Endothelial cell of hepatic sinusoid (primary cell): ENCODE data around the gene GALNT9.
"Not testable (repeated sequence)": the region's sequence is repeated elsewhere in the genome, so short reads cannot be mapped to it uniquely, and the experiment has no call there.

ENCODE experiments used
- in situ Hi-C: cut with HindIII; loops from 2 replicates; pipeline ENCODE4 v1.10.0; 2017; ENCODE audit warnings: low sequenced_read_pairs

The GALNT9 gene

GRCh38 chr12:132151766-132152410 lies 177.5 kb downstream of the GALNT9 start:
- in situ Hi-C loops: no loop called here

- in situ Hi-C loops: no loop called here
Measured at GRCh38 chr12:132151145-132151765, 178.1 kb downstream of the GALNT9 start.

- in situ Hi-C loops: no loop called here
Measured at GRCh38 chr12:132150780-132151144, 178.6 kb downstream of the GALNT9 start.

DNA sequence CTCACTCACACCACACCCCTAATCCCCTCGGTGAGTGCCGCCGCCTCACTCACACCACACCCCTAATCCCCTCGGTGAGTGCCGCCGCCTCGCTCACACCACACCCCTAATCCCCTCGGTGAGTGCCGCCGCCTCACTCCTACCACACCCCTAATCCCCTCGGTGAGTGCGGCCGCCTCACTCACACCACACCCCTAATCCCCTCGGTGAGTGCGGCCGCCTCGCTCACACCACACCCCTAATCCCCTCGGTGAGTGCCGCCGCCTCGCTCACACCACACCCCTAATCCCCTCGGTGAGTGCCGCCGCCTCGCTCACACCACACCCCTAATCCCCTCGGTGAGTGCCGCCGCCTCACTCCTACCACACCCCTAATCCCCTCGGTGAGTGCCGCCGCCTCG lies 179.9 kb downstream of the GALNT9 start:
- in situ Hi-C loops: not testable (repeated sequence)

DNA sequence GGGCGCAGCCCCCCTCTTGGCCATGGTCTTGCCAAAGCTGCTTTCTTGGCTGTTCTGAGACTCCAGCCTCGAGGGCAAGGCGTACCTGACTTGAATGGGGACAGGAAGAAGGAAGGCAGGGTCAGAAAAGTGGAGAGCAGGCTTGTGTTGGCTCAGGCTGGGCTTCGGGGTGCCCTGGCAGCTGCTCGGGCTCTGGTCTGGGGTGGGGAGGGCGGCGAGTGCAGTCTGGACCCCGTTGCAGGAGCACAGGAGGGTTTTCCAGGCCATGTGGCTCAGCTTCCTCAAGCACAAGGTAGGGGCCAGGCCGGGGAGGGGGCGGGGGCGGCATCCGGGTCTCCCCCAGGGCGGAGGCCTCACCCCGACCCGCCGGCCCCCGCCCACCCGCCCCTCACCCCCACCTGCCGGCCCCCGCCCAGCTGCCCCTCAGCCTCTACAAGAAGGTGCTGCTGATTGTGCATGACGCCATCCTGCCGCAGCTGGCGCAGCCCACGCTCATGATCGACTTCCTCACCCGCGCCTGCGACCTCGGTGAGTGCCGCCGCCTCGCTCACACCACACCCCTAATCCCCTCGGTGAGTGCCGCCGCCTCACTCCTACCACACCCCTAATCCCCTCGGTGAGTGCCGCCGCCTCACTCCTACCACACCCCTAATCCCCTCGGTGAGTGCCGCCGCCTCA lies 180.9 kb downstream of the GALNT9 start:
- in situ Hi-C loops: no loop called here

DNA sequence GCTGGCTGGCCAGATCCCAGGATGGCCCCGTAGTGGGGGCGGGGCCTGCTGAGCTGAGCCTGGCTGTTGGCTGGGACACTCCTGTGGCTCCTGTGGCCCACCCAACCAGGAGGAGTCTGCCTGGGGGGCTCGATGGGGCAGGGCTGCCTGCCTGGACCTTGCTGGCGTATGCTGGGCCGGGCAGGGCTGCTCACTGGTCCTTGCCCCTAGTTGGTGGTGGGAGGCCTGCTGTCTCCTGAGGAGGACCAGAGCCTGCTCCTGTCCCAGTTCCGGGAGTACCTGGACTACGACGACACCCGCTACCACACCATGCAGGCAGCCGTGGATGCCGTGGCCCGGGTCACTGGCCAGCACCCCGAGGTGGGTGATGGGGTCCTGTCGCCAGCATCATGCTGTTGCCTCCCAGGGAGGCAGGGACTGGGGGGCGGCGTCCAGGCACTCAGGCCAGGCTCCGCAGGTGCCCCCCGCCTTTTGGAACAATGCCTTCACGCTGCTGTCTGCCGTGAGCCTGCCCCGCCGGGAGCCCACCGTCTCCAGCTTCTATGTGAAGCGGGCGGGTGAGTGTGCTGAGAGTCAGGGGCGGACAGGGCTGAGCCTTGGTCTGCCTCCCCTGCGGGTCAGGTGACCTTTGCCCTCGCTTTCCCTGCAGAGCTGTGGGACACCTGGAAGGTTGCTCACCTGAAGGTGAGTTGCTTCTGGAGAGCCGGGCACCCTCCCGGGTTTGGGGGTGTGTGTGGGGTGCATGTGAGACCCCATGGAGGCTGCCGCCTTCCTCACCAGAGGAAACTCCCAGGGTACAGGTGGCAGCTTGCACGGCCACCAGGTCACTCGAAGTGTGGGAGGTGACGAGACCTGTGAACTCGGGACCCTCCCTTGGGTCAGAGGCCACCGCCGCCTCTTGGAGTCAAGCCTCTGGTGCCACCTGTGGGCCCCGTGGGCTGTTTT lies 181.7 kb downstream of the GALNT9 start:
- in situ Hi-C loops: no loop called here

DNA sequence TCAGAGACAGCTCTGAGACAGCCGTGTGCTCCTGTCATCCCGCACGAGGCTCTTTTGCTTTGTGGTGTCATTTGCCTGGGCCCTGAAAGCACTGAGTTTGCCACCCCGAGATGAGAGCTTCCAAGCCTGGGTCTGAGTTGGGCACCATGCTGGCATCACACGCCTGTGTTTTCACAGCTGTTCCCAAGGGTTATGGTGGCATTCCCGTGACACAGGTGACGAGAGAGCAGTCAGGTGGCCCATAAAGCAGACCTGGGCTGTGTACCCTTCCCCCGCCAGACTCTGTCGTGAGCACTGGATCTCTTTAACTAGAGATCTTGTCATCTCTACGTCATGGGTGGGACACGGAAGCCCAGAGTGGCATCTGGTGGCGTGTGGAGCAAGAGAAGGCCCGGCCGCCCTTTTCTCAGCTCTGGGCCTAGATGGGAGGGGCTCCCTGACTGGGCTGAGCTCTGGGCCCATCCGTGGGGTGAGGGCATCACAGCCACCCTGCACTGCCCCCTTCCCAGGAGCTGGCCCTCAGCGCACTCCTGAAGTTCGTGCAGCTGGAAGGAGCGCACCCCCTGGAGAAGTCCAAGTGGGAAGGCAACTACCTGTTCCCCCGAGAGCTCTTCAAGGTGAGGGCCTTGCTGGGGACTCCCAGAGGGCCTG lies 182.5 kb downstream of the GALNT9 start:
- in situ Hi-C loops: no loop called here
